Kidney (tissue), 14 donors: ENCODE data around the gene TCF7L1. TPM values are rescaled to one million over a fixed set of nuclear protein-coding genes. Genes with fewer than 3 reads are reported as not detected.
A peak's percentile ranks its signal among the peaks of the same experiment; 100 is the strongest.
"Not testable (repeated sequence)": the region's sequence is repeated elsewhere in the genome, so short reads cannot be mapped to it uniquely, and the experiment has no call there.

Experiments used
- DNase-seq, 5 donors: peaks; one replicate each; pipeline ENCODE4 v3.0.0-alpha.2; 2013 to 2020
- FAIRE-seq: peaks from 2 replicates; lab custom pipeline; 2012; peaks lifted over from hg19 to GRCh38; lab: Jason Lieb, UNC
- H3K27ac ChIP-seq, 2 donors: one replicate each; pipeline ENCODE4 v1.7.0; 2013; ENCODE audit warnings: low read depth in 2 of 2, low read length in 2 of 2, inconsistent platforms in 1 of 2
- H3K27me3 ChIP-seq: one replicate; pipeline ENCODE4 v1.7.1; 2013; ENCODE audit warnings: low read length, inconsistent platforms; ENCODE audit not compliant: control insufficient read depth, insufficient read depth
- H3K36me3 ChIP-seq, 3 donors: one replicate each; pipeline versions ENCODE4 v1.7.0 to v1.7.1; 2013; ENCODE audit warnings: low read length in 3 of 3, control low read depth in 1 of 3, inconsistent platforms in 1 of 3; ENCODE audit not compliant: insufficient read depth in 3 of 3, control insufficient read depth in 2 of 3
- H3K4me1 ChIP-seq, 3 donors: one replicate each; pipeline versions ENCODE4 v1.7.0 to v1.7.1; 2013; ENCODE audit warnings: low read length in 3 of 3, inconsistent platforms in 1 of 3, low read depth in 1 of 3; ENCODE audit not compliant: control insufficient read depth in 2 of 3, insufficient read depth in 2 of 3
- H3K4me3 ChIP-seq, 3 donors: one replicate each; pipeline versions ENCODE4 v1.7.0 to v1.8.1; 2013; ENCODE audit warnings: low read length in 3 of 3, control low read depth in 1 of 3, inconsistent platforms in 1 of 3
- H3K9ac ChIP-seq, 3 donors: one replicate each; pipeline versions ENCODE4 v1.7.0 to v1.7.1; 2013; ENCODE audit warnings: low read length in 3 of 3, control low read depth in 1 of 3, inconsistent platforms in 1 of 3
- H3K9me3 ChIP-seq, 3 donors: one replicate each; pipeline versions ENCODE4 v1.7.0 to v1.7.1; 2013; ENCODE audit warnings: low read length in 3 of 3, control low read depth in 1 of 3, inconsistent platforms in 1 of 3; ENCODE audit not compliant: control insufficient read depth in 2 of 3, insufficient read depth in 1 of 3
- intact Hi-C: fragments of 100-400 bp; cut with DNase I; formaldehyde crosslinking; loops from one replicate; pipeline ENCODE4 v1.11.1; 2022
- polyA plus RNA-seq: library from polyadenylated mRNA; stranded (reverse); fragments of 350-450 nt; fragmentation: Illumina TruSeq; extraction: RNeasy Lipid Tissue Mini Kit (QIAGEN cat#74804); gene quantifications from one replicate; pipeline ENCODE4 v1.2.3, GENCODE V29; 2014; ENCODE audit warnings: low read depth, low replicate concordance; ENCODE audit not compliant: insufficient read depth
- total RNA-seq: library from RNA; stranded (reverse); fragmentation: NEBNext Ultra II Directional; extraction: Animal tissue kit (Norgen Biotek cat#: 25700); gene quantifications from one replicate; pipeline ENCODE4 v1.2.1, GENCODE V29; 2021
- TF ChIP-seq, protein P1 (sequence below): IDR thresholded peaks from 3 replicates; pipeline ENCODE4 v1.5.1; 2012; ENCODE audit warnings: mild to moderate bottlenecking, moderate library complexity, borderline replicate concordance; ENCODE audit not compliant: insufficient read depth; ENCODE audit errors: extremely low read depth
- donor health status: control.
- donor health status: control.
- donor health status: control.
- donor health status: control.
- donor health status: control.
- donor health status: DM: yes; HTN: yes; CAD: no.
- donor health status: Normal renal cell carcinoma (clear cell type).

TCF7L1 gene
- total and polyA plus RNA-seq, 2 donors from 2014 or later = 10.2 to 12.5 TPM

DNA sequence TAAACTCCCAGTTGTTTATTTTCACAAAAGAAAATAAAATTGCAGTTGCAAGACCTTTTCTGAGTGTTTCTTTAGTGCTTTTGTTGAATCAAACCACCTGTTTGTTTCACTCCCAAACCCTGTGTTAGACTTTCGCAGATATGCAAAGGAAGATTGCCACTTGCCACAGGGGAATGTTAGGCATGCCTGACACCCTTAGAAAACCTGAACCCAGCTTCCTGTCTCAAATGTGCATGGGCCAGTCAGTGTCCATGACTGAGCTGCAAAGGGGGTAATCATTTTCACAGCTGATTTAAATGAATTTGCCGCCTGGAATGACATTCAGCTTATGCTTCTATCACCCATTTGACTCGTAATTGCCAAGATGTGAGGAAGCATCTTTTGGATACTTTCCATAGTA is 177.1 kb downstream of the TCF7L1 start:
- Histone ChIP-seq H3K4me3 (no peak overlapping the region), H3K9ac (no peak overlapping the region), H3K27me3 (no peaks in the 10 kb centered on the region), H3K27ac (no peak overlapping the region), H3K36me3 (no peaks in the 10 kb centered on the region), H3K4me1 (peaks cover 12% of the 10 kb centered on the region in 3 donors), H3K9me3 (no peaks in the 10 kb centered on the region)
- DNase-seq (peak in 1 of 5 donors; percentile 58), FAIRE-seq (no peak)
- TF ChIP-seq, protein P1, sequence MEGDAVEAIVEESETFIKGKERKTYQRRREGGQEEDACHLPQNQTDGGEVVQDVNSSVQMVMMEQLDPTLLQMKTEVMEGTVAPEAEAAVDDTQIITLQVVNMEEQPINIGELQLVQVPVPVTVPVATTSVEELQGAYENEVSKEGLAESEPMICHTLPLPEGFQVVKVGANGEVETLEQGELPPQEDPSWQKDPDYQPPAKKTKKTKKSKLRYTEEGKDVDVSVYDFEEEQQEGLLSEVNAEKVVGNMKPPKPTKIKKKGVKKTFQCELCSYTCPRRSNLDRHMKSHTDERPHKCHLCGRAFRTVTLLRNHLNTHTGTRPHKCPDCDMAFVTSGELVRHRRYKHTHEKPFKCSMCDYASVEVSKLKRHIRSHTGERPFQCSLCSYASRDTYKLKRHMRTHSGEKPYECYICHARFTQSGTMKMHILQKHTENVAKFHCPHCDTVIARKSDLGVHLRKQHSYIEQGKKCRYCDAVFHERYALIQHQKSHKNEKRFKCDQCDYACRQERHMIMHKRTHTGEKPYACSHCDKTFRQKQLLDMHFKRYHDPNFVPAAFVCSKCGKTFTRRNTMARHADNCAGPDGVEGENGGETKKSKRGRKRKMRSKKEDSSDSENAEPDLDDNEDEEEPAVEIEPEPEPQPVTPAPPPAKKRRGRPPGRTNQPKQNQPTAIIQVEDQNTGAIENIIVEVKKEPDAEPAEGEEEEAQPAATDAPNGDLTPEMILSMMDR = no peak
- intact Hi-C loops = no loop called here

- FAIRE-seq (no peak), DNase-seq (no peak)
- Histone ChIP-seq H3K27ac (no peak overlapping the region), H3K27me3 (no peaks in the 10 kb centered on the region), H3K4me1 (peaks cover 12% of the 10 kb centered on the region in 3 donors), H3K4me3 (no peak overlapping the region), H3K36me3 (peaks cover 0 to 8% (median 5%) of the 10 kb centered on the region in 3 donors), H3K9me3 (no peaks in the 10 kb centered on the region), H3K9ac (no peak overlapping the region)
- TF ChIP-seq, protein P1 = no peak
- intact Hi-C loops = no loop called here
These were observed 179.2 kb downstream of the TCF7L1 start for GRCh38 chr2:85312404-85312803.

DNA sequence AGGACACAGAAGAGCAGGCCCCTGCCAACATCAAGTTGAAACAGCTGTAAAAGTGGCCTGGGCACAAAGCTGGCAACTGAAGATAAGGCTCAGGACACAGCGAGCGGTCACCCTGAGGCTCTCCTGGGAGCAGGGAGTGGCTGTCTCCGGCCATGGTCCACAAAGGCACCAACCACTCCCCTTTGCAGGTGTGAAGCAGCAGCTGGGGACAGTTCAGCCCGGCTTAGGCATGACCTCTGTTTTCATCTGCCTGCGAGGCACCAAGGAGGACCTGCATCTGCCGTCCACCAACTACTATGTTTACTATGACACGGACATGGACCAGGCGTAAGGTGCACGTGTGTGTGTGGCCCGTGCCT is 181.7 kb downstream of the TCF7L1 start:
- Histone ChIP-seq H3K27me3 (no peaks in the 10 kb centered on the region), H3K9ac (no peak overlapping the region), H3K4me1 (peaks cover 0 to 8% (median 2%) of the 10 kb centered on the region in 3 donors), H3K36me3 (peaks cover 0 to 16% (median 9%) of the 10 kb centered on the region in 3 donors), H3K9me3 (no peaks in the 10 kb centered on the region), H3K4me3 (no peak overlapping the region), H3K27ac (no peak overlapping the region)
- intact Hi-C loops = no loop called here
- TF ChIP-seq, protein P1 = no peak
- FAIRE-seq (no peak), DNase-seq (no peak)

- H3K4me1 ChIP-seq, DNase-seq, intact Hi-C loops, H3K9ac ChIP-seq, H3K9me3 ChIP-seq, H3K27me3 ChIP-seq, H3K4me3 ChIP-seq, FAIRE-seq, H3K27ac ChIP-seq: not testable (repeated sequence)
- peaks cover 2 to 22% (median 16%) of the 10 kb centered on the region in 3 donors for H3K36me3 ChIP-seq
These were observed 182.7 kb downstream of the TCF7L1 start for GRCh38 chr2:85315921-85316320.
